CD1c-positive myeloid dendritic cell (primary cell): ENCODE measurements around the gene ALG8.
"Not testable (repeated sequence)": the region's sequence is repeated elsewhere in the genome, so short reads cannot be mapped to it uniquely, and the experiment has no call there.

Source experiments
- DNase-seq: peaks from one replicate; pipeline ENCODE4 v3.0.0-alpha.2; 2016; ENCODE audit errors: extremely low spot score

The ALG8 gene

GRCh38 chr11:78139422-78140391, at the start of gene ALG8:
ALG8 (minus strand) TSS chr11:78139626; CDS start chr11:78139588, 38 bp downstream.
- peak; percentile 99 for DNase-seq

- DNase-seq = peak; percentile 97
Measured at GRCh38 chr11:78188286-78189173, 49.1 kb upstream of the ALG8 start, which contains the start of the genes KCTD21 and USP35. KCTD21 (minus strand) TSS chr11:78188626; CDS start chr11:78174554, 14,072 bp downstream. USP35 (plus strand) TSS chr11:78188919; CDS start chr11:78196246, 7,327 bp downstream.

- DNase-seq = peak; percentile 93
Measured at GRCh38 chr11:78187366-78188285, 48.2 kb upstream of the ALG8 start.

GRCh38 chr11:78181185-78181584, 41.8 kb upstream of the ALG8 start:
- peak; percentile 56 for DNase-seq

GRCh38 chr11:78180751-78181150, 41.3 kb upstream of the ALG8 start:
- DNase-seq = peak; percentile 25

- DNase-seq = no peak
Measured at GRCh38 chr11:78179459-78180071, 40.1 kb upstream of the ALG8 start.

GRCh38 chr11:78177216-78177615, 37.8 kb upstream of the ALG8 start:
- DNase-seq = no peak

GRCh38 chr11:78176605-78177141, 37.2 kb upstream of the ALG8 start:
- no peak for DNase-seq

GRCh38 chr11:78175862-78176261, 36.4 kb upstream of the ALG8 start:
- not testable (repeated sequence) for DNase-seq

- no peak for DNase-seq
Measured at GRCh38 chr11:78171951-78172350, 32.5 kb upstream of the ALG8 start.

GRCh38 chr11:78170874-78171549, 31.6 kb upstream of the ALG8 start:
- no peak for DNase-seq

GRCh38 chr11:78170413-78170812, 31.0 kb upstream of the ALG8 start:
- no peak for DNase-seq

GRCh38 chr11:78168539-78169477, 29.4 kb upstream of the ALG8 start:
- DNase-seq = no peak

GRCh38 chr11:78166855-78167469, 27.5 kb upstream of the ALG8 start:
- no peak for DNase-seq

GRCh38 chr11:78164471-78164870, 25.0 kb upstream of the ALG8 start:
- no peak for DNase-seq

GRCh38 chr11:78163828-78164227, 24.4 kb upstream of the ALG8 start:
- no peak for DNase-seq

- DNase-seq = no peak
Measured at GRCh38 chr11:78161962-78162371, 22.5 kb upstream of the ALG8 start.

GRCh38 chr11:78161346-78161745, 21.9 kb upstream of the ALG8 start:
- no peak for DNase-seq
